H1 (cell line): Measurements from ENCODE around the gene ACAP3.

ENCODE experiments used
- ASH2L ChIP-seq: fragments of 200-600, 300-600 bp; sonication (generic); IDR thresholded peaks from one replicate; pipeline ENCODE4 v1.7.1; 2017; ENCODE audit warnings: low read length
- ATF3 ChIP-seq: IDR thresholded peaks from 2 replicates; pipeline ENCODE4 v1.6.1; 2011; ENCODE audit warnings: low read depth, mild to moderate bottlenecking, low read length; ENCODE audit not compliant: insufficient read depth
- EZH2 ChIP-seq: fragments of 200-600 bp; sonication (generic); IDR thresholded peaks from 2 replicates; pipeline ENCODE4 v1.7.1; 2012; ENCODE audit warnings: low read depth, mild to moderate bottlenecking, moderate library complexity, low read length, inconsistent platforms; ENCODE audit not compliant: severe bottlenecking
- FOSL1 ChIP-seq: IDR thresholded peaks from 2 replicates; pipeline ENCODE4 v1.6.1; 2011; ENCODE audit warnings: mild to moderate bottlenecking, low read depth, low read length, moderate library complexity; ENCODE audit not compliant: insufficient read depth
- JUND ChIP-seq: IDR thresholded peaks from 2 replicates; pipeline ENCODE4 v1.6.1; 2011; ENCODE audit warnings: mild to moderate bottlenecking, improper control_type of control experiment, low read length
- SIX5 ChIP-seq: IDR thresholded peaks from 2 replicates; pipeline ENCODE4 v1.6.1; 2011; ENCODE audit warnings: mild to moderate bottlenecking, low read depth, low read length
- SRF ChIP-seq: IDR thresholded peaks from 2 replicates; pipeline ENCODE4 v1.6.1; 2011; ENCODE audit warnings: mild to moderate bottlenecking, low read depth, low read length, moderate library complexity
- TF ChIP-seq, protein P1 (sequence below), 3 experiments: IDR thresholded peaks; 1 replicate in 2 of 3; 2 replicates in 1 of 3; pipeline versions ENCODE4 v1.5.1 to v1.6.1; 2011; ENCODE audit warnings: low read length in 3 of 3, mild to moderate bottlenecking in 3 of 3, inconsistent platforms in 2 of 3, low read depth in 1 of 3, moderate library complexity in 1 of 3; ENCODE audit not compliant: insufficient read depth in 1 of 3; ENCODE audit errors: control extremely low read depth in 1 of 3

DNA sequence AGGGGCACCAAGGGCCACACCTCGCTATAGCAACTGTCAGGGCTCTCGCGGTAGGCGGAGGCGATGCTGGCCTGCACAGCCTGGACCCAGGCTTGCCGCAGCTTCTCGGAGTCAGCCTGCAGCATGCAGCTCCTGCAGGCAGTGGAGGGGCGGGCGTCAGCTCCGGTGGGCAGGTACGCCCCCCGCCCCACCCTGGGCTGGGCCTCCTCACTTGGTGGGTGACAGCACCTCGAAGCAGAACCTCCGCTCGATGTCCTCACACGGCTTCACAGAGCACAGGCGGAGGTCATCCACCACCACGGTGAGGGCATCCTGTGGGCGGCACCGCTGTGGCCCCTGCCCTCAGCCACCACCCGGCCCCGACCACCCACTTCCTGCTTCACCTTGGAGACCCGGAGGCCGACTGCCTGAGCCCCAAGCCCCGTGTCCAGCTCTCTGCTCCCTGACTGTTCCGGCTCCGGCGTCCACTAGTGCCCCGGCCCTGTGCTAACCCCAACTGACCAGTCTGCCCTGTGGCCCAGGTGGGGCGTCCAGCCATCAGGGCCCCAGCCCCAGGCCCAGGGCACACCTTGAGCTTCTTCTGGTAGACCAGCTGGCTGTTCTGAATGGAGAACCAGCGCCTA is 9.8 kb downstream of the ACAP3 start:
- TF ChIP-seq, protein P1, sequence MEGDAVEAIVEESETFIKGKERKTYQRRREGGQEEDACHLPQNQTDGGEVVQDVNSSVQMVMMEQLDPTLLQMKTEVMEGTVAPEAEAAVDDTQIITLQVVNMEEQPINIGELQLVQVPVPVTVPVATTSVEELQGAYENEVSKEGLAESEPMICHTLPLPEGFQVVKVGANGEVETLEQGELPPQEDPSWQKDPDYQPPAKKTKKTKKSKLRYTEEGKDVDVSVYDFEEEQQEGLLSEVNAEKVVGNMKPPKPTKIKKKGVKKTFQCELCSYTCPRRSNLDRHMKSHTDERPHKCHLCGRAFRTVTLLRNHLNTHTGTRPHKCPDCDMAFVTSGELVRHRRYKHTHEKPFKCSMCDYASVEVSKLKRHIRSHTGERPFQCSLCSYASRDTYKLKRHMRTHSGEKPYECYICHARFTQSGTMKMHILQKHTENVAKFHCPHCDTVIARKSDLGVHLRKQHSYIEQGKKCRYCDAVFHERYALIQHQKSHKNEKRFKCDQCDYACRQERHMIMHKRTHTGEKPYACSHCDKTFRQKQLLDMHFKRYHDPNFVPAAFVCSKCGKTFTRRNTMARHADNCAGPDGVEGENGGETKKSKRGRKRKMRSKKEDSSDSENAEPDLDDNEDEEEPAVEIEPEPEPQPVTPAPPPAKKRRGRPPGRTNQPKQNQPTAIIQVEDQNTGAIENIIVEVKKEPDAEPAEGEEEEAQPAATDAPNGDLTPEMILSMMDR (IDR thresholded peaks at IDR 0.05; ENCODE audit: control extremely low read depth in 1 of 3, insufficient read depth in 1 of 3, low read depth in 1 of 3, low read length in 3 of 3) = no peak
- TF ChIP-seq SIX5 (no peak), FOSL1 (no peak), EZH2 (no peak), ASH2L (no peak), SRF (no peak), JUND (no peak), ATF3 (no peak)
